Ovary (tissue), 3 donors: ENCODE data around the gene TMEM212.

Experiments used
- CTCF ChIP-seq, 3 donors: fragments of 450-650 bp in 2 of 3; fragments of 200-600 bp in 1 of 3; IDR thresholded peaks; one replicate each; pipeline versions ENCODE4 v1.5.1 to v1.8.0; 2016 to 2022; ENCODE audit warnings: antibody characterized with exemption in 3 of 3, mild to moderate bottlenecking in 1 of 3
- EP300 ChIP-seq: sonication (generic); formaldehyde crosslinking; IDR thresholded peaks from one replicate; pipeline ENCODE4 v1.6.1; 2017; ENCODE audit warnings: antibody characterized with exemption
- donor health status: DM: no; HTN: no; CAD: no.

- no peak for TF ChIP-seq CTCF (IDR thresholded peaks at IDR 0.05)
- TF ChIP-seq EP300 = no peak
Observed at GRCh38 chr3:171811913-171812335, 31.2 kb upstream of the TMEM212 start.
